Measurements from ENCODE around the gene CNIH4.
"Not testable (repeated sequence)": the region's sequence is repeated elsewhere in the genome, so short reads cannot be mapped to it uniquely, and the experiment has no call there.

Gene CNIH4

DNA sequence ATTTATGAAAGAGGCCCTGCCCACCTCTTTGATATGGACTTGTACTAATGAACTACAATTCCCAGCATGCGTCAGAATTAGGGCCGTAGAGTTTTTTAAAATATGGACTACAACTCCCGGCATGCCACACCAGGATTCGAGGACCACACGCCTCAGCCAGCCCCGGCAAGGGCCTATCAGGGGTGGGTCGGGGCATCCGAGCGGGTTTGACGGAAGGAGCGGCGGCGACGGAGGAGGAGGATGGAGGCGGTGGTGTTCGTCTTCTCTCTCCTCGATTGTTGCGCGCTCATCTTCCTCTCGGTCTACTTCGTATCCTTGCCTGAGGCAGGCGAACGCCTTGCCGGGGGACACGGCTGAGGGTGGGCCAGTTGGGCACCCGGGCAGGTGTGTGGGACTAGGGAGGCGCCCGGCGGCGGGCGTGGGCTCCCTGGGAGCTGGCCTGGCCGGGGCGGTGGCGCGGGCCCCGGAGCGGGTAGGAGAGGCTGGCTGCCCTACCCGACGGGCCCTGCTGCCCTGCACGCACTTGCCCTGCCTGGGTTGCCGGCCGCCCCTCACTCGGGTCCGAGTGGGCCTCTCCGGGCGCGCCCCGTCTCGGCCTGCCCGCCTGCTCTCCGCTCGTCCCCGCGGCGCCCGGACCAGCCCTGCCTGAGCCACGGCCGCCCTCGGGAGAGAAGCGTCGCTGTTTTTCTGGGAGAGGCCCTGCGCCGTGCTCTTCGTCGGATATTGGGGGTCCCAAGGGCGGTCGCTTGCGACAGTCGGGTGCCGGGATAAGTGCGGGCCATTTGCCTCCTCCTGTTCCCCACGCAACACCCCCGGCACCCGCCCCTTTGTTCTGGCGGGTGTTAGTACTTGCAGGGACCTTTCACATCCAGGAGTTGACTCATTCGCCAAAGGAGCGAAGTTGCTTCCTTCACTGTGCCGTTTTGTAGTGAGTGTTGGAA, at the start of gene CNIH4:
TSS of gene CNIH4 (plus strand) at position 195 of the 941 bp plus-strand sequence. CDS start at position 241, 46 bp downstream.
- FAIRE-seq, result no peak

DNA sequence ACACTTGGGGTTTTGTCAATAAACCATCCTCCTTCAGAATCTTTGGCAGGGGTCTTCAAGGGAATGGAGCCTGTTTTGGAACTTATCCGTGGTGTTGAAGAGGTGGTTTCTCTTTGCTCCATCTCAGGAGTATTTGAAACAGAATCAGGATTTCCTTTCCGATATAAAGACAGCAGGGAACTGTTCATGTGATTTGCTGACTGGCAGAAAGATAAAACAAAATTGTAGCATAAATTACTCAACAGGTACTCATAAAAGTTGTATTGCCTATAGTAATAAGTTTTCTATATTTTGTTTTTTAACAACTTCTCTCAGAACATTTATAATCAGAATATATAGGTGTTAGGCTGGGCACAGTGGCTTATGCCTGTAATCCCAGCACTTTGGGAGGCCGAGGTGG, 48.6 kb upstream of the CNIH4 start:
- no peak for FAIRE-seq

DNA sequence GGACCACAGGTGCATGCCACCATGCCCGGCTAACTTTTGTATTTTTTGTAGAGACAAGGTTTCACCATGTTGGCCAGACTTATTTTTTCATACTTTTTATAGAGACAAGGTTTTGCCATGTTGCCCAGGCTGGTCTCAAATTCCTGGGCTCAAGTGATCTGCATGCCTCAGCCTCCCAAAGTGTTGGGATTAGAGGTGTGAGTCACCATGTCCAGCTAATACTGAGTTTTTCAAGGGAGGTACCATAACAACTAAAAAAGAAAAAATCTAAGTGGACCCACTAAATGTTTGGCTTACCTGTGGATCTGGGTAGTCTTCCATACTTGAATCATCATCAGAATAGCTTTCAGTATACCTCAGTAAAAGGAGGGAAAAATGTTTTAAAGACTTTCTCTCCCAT, 45.2 kb upstream of the CNIH4 start:
- not testable (repeated sequence) for FAIRE-seq

DNA sequence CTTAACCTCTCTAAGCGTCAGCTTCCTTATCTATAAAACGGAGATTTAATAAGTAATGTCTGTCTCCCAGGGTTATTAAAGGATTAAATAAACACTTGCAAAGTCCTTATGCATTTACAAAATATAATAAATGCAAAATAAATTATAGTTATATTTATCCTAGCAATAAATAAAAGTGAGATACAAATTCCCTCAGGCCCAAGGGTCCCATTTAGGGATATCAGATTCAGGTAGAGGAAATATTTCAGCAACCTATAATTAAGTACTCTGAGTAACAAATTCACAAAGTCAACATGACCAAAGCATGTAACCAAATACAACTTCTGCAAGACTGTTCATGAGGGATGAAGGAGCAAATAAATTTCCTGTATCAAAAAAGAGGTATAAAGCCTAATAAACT, 44.7 kb upstream of the CNIH4 start:
- no peak for FAIRE-seq

DNA sequence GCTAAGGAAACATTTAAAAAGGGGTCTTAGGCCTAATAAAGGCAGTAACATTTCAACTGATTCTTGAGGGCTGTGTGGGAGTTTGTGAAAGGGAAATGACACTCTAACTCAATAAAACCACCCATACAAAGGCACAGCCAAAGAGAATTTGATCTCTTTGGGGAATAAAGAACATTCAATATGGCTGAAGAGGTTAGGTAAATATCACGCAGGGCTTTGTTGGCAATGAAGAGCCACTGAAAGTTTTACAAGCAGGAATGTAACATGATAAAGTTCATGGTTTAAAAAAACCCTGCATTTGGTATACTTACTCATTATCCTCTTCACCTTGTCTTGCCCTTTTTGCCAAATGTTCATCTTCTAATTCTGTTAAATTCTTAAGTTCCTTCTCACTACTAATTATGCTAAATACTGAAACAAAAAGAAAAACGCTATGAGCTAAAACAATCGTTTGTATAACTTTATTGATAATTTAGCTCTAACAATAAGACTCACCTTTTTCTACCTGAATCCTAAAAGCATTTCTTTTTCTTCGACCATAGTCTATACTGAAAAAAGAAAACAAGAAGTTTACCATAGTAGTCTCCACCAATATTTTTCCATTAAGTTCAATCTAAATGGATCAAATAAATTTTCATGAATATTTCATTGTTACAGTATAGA, 39.2 kb upstream of the CNIH4 start:
- FAIRE-seq, result no peak

DNA sequence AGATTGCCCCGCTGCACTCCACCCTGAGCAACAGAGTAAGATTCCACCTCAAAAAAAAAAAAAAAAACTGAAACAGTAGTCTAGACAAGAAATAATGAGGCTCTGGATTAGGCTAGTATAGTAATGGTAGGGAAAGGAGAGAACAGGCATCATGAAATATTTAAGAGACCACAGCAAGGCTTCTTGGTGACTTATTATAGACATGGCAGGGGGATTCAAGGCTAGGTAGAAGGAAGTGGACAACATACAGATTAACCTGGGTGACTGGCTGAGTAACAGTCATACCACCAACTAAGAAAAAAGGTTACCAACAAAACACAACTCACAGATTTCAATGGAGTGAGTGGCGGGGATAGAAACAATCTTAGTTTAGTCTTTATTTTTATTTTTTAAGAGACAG, 35.0 kb upstream of the CNIH4 start:
- FAIRE-seq, result no peak

DNA sequence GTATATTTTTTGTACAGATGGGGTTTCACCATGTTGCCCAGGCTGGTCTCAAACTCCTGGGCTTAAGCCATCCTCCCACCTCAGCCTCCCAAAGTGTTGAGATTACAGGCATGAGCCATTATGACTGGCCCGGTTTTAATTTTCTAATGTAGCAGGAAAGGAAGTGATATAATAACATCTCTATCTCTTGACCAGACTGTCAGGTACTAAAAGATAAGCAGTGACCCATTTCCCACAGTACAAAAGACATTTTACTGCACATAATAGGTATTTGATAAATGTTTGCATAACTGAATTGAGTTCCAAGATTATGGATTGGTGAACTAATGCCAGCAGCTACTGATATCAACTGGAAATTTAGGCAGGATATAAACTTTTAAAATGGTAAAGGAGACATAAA, 30.7 kb upstream of the CNIH4 start:
- no peak for FAIRE-seq

DNA sequence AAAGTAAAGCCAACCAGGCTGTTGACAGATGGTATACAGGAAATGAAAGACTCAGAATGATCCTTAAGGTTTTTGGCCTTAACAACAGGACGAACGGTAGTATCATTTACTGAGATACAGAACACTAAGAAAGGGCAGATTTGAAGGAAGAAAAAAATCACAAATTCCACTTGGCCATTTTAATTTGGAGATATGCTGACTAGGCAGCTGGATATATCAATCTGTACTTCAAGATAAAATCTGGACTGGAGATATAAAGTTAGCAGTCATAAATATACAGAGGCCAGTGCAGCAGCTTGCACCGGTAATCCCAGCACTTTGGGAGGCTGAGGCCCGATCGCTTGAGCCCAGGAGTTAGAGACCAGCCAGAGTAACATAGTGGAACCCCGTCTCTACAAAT, 28.0 kb upstream of the CNIH4 start:
- FAIRE-seq, result no peak

DNA sequence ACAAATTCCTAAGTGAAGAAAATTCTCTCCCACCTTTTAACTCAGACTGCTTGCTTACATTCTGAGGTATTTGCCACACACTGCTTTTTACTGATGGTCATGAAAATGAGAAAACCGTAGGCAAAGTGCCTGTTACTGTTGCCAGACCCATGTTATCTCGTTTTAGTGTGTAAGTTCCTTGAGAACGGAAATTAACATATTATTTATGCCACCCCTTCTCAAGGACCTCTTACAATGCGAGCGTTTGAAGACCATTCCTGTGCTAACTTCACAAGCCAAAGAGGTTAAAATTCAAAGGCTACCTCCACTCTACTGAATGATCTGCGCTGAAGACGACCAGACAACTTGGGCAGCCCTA, 27.2 kb upstream of the CNIH4 start:
- no peak for FAIRE-seq

DNA sequence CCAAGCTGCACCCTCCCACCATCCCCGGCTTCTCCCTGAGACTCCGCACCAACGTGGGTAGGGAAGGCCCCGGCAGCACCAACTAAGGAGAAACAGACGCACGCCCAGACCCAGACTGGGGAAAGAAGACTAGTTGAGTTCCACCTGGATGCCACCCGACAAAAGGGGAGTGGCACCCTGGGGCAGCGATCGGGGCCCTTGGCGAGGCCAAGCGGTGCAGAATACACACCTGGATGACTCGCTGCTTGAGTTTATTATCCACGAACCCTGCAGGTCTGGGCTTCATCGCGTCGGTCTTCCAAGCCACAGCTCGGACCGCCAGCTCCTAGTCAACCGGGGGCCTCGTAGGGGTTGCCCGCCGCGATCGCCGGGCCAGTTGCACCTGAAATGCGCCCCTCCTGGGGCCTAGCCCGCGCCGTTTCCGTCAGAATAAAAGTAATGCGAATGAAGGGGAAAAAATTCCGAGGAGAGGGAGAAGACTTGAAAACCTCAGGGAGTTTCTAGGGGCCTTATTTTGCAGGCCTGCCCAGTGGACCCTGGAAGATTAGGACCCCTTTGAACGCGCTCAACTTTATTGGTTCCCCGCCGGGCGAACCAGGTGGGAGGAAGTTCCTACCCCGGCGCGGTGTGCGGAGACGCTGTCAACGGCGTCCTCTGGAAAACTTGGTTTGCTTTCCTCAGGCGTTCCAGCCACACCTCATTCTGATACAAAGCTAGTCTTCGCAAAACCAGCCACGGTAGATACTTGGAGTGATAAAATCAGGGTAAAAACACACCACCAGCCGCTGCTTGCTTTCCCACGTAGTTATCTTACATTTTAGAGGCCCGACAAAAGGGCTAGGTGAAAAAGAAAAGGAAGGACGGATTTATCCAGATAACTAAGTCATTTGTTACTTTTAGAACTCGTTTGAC, 26.6 kb upstream of the CNIH4 start, which contains the start of gene NVL:
TSS of gene NVL (minus strand) at position 331 of the 912 bp plus-strand sequence. CDS start at position 286, 45 bp downstream.
- no peak for FAIRE-seq

DNA sequence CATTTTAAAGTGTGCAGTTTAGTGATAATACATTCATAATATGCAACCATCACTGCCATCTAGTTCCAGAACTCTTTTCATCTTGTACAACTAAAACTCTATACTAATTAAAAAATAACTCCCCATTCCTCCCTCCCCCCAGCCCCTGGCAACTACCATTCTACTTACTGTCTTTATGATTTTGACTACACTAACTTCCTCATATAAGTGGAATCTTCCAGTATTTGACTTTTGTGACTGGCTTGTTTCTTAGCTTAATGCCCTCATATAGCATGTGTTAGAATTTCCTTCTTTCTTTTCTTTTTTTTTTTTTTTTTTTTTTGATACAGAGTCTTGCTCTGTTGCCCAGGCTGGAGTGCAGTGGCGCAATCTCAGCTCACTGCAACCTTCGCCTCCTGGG, 25.4 kb upstream of the CNIH4 start:
- no peak for FAIRE-seq

DNA sequence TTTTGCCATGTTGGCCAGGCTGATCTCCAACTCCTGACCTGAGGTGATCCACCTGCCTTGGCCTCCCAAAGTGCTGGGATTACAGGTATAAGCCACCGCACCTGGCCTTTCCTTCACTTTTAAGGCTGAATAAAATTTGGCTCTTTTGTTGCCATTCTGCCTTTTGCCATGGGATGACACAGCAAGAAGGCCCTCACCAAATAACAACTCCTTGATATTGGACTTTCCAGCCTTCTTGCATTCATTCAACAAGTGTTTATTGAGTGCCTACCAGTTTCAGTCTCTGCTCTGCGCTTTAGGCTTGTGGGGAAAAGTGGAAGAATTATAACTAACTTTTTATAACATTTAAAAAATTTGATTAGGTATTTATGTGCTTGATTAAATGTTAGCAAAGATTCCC, 24.9 kb upstream of the CNIH4 start:
- FAIRE-seq, result no peak

DNA sequence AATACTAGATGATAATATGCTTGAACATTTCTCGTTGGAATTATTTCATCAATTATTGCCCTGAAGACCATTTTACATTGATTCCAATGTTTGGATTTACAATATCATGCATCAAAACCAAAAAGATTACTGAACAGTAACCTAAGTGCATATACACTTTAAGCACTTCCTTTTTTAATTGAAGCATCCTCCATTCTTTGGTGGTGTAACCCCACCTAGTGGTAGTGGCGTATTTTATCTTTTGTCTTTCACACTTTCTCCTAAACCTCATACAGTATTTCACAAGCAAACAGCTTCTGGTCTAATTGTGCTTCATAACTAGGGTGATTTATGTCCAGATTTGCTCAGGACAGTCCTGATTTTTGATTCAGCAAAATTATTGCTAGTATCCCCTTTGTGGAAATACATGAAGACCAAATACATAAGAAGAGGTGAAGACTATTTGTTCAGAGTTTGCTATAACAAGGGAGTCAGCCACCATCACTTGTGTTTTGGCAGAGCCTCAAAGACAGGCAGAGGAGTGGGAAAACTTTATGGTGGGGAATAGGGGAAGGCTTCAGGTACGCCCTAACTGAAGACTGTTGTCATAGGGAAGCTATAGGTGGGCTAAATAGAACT, 23.3 kb upstream of the CNIH4 start:
- no peak for FAIRE-seq

DNA sequence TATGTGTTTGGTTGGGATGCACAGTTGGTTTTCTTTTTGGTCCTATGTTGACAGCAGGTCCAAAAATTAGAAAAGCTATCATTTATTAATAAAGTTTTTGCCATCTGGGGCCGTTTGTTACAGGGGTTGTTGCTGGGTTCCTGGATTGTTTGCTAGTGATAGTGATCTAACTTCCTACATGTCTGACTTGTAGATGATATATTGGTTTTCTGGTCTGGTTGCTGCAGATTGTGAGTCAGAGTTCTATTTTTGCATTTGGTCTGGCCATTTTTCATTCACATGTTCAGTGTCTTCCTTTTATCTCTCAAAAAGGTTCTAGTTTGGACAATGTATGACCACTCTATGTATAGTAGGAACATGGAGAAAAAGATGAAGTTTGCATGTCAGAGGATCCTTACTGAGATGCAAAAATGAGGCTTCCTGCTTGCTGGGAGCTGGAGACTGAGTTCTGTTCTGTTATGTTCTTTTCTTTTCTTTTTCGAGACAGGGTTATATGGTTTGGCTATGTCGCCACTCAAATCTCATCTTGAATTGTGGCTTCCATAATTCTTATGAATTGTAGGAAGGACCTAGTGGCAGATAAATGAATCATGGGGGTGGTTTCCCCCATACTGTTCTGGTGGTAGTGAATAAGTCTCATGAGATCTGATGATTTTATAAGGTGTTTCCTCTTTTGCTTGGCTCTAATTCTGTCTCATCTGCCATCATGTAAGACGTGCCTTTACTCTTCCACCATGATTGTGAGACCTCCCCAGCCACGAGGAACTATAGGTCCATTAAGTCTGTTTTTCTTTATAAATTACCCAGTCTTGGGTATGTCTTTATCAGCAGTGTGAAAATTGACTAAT, 22.5 kb upstream of the CNIH4 start:
- no peak for FAIRE-seq

DNA sequence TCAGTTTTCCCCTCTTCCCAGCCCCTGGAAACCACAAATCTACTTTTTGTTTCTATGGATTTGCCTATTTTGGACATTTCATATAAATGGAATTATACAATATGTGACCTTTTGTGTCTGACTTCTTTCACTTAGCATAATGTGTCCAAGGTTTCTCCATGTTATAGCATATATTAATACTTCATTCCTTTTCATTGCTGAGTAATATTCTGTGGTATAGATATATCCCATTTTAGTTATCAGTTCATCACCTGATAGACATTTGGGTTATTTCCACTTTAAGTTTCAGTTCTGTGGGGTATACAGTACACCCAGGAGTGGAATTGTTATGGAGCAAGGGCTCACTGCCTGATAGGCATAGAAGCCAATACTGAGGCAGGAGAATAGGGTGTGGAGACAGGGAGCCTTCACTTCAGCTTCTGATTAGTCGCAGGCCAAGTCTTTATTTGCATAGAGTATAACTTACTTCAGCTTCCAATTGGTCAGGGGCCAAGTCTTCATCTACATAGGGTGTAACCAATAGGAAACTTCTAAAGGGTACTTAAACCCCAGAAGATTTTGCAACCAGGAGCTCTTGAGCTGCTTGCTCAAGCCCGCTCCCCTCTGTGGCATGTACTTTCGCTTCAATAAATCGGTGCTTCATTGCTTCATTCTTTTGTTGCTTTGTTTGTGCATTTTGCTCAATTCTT, 18.4 kb upstream of the CNIH4 start:
- no peak for FAIRE-seq

DNA sequence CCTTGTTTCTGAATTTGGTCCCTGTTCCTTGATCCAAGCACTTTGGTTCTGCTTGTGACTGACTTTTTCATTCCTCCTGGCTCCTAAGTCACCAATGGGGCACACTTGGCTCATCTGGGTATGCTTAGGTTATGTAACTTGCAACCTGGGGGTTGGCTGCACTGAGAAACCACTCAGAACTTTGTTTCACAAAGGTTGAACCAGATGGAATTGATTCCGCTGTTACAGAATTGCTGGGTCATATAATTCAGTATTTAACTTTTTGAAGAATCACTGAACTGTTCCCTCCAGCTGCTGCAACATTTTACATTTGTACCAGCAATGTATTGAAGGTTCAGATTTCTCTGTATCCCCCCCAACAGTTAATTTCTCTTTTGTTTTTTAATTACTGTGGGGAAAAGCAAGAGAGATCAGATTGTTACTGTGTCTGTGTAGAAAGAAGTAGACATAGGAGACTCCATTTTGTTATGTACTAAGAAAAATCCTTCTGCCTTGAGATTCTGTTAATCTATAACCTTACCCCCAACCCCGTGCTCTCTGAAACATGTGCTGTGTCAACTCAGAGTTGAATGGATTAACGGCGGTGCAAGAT, 17.1 kb upstream of the CNIH4 start:
- no peak for FAIRE-seq

DNA sequence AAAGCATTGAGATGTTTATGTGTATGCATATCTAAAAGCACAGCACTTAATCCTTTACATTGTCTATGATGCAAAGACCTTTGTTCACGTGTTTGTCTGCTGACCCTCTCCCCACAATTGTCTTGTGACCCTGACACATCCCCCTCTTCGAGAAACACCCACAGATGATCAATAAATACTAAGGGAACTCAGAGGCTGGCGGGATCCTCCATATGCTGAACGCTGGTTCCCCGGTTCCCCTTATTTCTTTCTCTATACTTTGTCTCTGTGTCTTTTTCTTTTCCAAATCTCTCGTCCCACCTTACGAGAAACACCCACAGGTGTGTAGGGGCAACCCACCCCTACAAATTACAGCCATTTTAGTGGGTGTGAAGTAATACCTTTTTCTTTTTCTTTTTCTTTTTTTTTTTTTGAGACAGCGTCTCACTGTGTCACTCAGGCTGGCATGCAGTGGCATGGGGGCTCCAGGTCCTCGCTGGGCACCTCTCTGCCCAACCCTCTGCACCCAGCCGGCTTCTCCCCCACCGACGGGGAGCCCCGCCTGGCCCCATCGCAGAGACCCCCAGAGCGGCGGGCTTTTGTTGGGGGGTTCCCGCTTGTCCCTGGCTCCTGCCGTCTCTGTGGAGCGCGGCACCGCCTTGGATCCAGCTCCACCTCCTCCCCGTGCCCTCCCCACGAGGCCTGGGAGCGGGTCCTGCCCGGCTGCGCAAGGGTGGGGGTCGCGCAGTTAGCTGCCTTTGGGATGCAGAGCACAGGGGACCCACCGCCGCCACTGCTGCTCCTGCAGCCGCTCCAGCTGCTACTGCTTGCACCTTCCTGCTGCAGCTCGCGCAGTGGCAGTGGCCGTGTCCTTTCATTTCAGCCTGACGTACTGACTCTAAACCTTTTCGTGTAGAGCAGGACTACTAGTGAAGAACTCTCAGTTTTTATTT, 16.0 kb upstream of the CNIH4 start:
- FAIRE-seq, result not testable (repeated sequence)

DNA sequence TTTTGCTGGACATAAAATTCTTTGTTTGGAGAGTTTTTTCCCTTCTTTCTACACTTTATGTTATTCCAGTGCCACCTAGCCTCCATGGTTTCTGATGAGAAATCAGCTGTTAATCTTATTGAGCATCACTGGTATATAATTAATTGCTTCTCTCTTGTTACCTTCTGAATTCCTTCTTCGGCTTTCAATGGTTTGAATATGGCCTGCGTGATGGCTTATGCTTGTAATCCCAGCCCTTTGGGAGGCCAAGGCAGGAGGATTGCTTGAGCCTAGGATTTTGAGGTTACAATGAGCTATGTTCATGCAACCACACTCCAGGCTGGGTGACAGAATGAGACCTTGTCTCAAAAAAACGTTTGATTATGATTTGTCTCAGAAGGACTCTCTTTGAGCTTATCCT, 13.0 kb upstream of the CNIH4 start:
- FAIRE-seq, result no peak

DNA sequence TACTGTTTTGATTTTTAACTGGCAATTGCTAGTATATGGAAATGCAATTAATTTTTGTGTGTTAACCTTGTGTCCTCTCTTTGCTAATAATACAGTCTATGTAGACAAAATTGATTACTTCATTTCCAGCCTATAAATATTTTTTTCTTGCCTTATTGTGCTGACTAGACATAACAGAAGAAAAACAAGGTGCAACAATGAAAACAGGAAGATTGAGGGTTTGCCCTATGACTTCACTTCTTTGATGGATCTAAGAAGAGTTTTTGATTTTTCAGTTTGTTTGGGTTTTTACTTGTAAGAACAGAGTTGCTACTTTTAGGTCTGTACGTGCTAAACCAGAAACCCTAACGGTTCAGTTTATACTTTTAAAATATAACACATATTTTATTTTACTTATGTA, 8.5 kb upstream of the CNIH4 start:
- no peak for FAIRE-seq

Measured in colon (tissue), 2 donors.